WTC11 (cell line): ENCODE results near the gene GPR61.

Experiments used
- CREB1 ChIP-seq: sonication (generic); formaldehyde crosslinking; IDR thresholded peaks from 2 replicates; pipeline ENCODE4 v1.8.0; 2023; ENCODE audit warnings: mild to moderate bottlenecking, missing genetic modification reagents
- NR1H2 ChIP-seq: sonication (generic); formaldehyde crosslinking; IDR thresholded peaks from 2 replicates; pipeline ENCODE4 v1.9.0; 2021; ENCODE audit warnings: mild to moderate bottlenecking, moderate library complexity, missing genetic modification reagents
- SMAD3 ChIP-seq: sonication (generic); formaldehyde crosslinking; IDR thresholded peaks from 2 replicates; pipeline ENCODE4 v1.8.0; 2022; ENCODE audit warnings: missing genetic modification reagents, mild to moderate bottlenecking, borderline replicate concordance
- TEAD4 ChIP-seq: sonication (generic); formaldehyde crosslinking; IDR thresholded peaks from 2 replicates; pipeline ENCODE4 v1.8.0; 2022; ENCODE audit warnings: mild to moderate bottlenecking, missing genetic modification reagents
- ZNF416 ChIP-seq: fragments of 250-450 bp; sonication (Bioruptor Pico); IDR thresholded peaks from 2 replicates; pipeline ENCODE4 v1.9.0; 2021; ENCODE audit warnings: mild to moderate bottlenecking, inconsistent platforms
- TF ChIP-seq, protein P1 (sequence below): fragments of 200-600 bp; IDR thresholded peaks from 2 replicates; pipeline ENCODE4 v1.8.0; 2022; ENCODE audit warnings: antibody characterized with exemption
- TF ChIP-seq, protein P2 (sequence below): sonication (generic); formaldehyde crosslinking; IDR thresholded peaks from 2 replicates; pipeline ENCODE4 v1.8.1; 2023; ENCODE audit warnings: mild to moderate bottlenecking, missing genetic modification reagents, moderate library complexity
- TF ChIP-seq, protein P3 (sequence below): sonication (generic); formaldehyde crosslinking; IDR thresholded peaks from 2 replicates; pipeline ENCODE4 v1.8.1; 2023; ENCODE audit warnings: mild to moderate bottlenecking, missing genetic modification reagents, moderate library complexity
- TF ChIP-seq, protein P4 (sequence below): sonication (generic); formaldehyde crosslinking; IDR thresholded peaks from 2 replicates; pipeline ENCODE4 v1.8.0; 2022; ENCODE audit warnings: mild to moderate bottlenecking, missing genetic modification reagents
- TF ChIP-seq, protein P5 (sequence below): sonication (generic); formaldehyde crosslinking; IDR thresholded peaks from 2 replicates; pipeline ENCODE4 v1.8.0; 2022; ENCODE audit warnings: mild to moderate bottlenecking, missing genetic modification reagents
- TF ChIP-seq, protein P6 (sequence below): sonication (generic); formaldehyde crosslinking; IDR thresholded peaks from 2 replicates; pipeline ENCODE4 v1.8.1; 2023; ENCODE audit warnings: mild to moderate bottlenecking, missing genetic modification reagents
- TF ChIP-seq, protein P7 (sequence below): fragments of 250-450 bp; sonication (Bioruptor Pico); IDR thresholded peaks from 2 replicates; pipeline ENCODE4 v1.9.0; 2021; ENCODE audit warnings: mild to moderate bottlenecking

DNA sequence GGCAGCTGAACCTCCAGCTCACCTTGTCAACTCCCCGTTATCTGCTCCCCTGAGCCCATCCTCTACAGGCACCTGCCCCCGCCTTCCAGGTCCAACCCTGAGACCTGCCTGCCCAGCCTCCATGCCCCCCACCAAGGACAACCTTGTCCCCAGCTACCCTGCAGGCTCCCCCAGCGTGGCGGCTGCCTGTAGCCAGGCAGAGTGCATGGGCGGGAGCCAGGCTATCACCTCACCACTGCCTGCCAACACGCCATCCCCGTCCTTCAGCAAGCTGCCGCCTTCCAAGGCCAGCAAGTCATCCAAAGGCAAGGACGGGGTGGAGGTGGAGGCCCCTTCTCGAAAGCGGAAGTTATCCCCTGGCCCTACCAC is 48.8 kb upstream of the GPR61 start:
- TF ChIP-seq, protein P1, sequence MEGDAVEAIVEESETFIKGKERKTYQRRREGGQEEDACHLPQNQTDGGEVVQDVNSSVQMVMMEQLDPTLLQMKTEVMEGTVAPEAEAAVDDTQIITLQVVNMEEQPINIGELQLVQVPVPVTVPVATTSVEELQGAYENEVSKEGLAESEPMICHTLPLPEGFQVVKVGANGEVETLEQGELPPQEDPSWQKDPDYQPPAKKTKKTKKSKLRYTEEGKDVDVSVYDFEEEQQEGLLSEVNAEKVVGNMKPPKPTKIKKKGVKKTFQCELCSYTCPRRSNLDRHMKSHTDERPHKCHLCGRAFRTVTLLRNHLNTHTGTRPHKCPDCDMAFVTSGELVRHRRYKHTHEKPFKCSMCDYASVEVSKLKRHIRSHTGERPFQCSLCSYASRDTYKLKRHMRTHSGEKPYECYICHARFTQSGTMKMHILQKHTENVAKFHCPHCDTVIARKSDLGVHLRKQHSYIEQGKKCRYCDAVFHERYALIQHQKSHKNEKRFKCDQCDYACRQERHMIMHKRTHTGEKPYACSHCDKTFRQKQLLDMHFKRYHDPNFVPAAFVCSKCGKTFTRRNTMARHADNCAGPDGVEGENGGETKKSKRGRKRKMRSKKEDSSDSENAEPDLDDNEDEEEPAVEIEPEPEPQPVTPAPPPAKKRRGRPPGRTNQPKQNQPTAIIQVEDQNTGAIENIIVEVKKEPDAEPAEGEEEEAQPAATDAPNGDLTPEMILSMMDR, result no peak
- TF ChIP-seq, protein P2, sequence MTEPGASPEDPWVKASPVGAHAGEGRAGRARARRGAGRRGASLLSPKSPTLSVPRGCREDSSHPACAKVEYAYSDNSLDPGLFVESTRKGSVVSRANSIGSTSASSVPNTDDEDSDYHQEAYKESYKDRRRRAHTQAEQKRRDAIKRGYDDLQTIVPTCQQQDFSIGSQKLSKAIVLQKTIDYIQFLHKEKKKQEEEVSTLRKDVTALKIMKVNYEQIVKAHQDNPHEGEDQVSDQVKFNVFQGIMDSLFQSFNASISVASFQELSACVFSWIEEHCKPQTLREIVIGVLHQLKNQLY (CRISPR knock-in tag), result no peak
- TF ChIP-seq, protein P3, sequence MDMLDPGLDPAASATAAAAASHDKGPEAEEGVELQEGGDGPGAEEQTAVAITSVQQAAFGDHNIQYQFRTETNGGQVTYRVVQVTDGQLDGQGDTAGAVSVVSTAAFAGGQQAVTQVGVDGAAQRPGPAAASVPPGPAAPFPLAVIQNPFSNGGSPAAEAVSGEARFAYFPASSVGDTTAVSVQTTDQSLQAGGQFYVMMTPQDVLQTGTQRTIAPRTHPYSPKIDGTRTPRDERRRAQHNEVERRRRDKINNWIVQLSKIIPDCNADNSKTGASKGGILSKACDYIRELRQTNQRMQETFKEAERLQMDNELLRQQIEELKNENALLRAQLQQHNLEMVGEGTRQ, result no peak
- no peak for TF ChIP-seq TEAD4 (CRISPR knock-in tag)
- TF ChIP-seq, protein P4, sequence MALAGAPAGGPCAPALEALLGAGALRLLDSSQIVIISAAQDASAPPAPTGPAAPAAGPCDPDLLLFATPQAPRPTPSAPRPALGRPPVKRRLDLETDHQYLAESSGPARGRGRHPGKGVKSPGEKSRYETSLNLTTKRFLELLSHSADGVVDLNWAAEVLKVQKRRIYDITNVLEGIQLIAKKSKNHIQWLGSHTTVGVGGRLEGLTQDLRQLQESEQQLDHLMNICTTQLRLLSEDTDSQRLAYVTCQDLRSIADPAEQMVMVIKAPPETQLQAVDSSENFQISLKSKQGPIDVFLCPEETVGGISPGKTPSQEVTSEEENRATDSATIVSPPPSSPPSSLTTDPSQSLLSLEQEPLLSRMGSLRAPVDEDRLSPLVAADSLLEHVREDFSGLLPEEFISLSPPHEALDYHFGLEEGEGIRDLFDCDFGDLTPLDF (CRISPR knock-in tag), result no peak
- TF ChIP-seq, protein P5, sequence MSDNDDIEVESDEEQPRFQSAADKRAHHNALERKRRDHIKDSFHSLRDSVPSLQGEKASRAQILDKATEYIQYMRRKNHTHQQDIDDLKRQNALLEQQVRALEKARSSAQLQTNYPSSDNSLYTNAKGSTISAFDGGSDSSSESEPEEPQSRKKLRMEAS, result no peak
- no peak for TF ChIP-seq CREB1 (CRISPR knock-in tag)
- TF ChIP-seq, protein P6, sequence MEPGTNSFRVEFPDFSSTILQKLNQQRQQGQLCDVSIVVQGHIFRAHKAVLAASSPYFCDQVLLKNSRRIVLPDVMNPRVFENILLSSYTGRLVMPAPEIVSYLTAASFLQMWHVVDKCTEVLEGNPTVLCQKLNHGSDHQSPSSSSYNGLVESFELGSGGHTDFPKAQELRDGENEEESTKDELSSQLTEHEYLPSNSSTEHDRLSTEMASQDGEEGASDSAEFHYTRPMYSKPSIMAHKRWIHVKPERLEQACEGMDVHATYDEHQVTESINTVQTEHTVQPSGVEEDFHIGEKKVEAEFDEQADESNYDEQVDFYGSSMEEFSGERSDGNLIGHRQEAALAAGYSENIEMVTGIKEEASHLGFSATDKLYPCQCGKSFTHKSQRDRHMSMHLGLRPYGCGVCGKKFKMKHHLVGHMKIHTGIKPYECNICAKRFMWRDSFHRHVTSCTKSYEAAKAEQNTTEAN (CRISPR knock-in tag), result no peak
- TF ChIP-seq, protein P7, sequence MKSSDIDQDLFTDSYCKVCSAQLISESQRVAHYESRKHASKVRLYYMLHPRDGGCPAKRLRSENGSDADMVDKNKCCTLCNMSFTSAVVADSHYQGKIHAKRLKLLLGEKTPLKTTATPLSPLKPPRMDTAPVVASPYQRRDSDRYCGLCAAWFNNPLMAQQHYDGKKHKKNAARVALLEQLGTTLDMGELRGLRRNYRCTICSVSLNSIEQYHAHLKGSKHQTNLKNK (CRISPR knock-in tag), result no peak
- TF ChIP-seq NR1H2 (CRISPR knock-in tag), result no peak
- TF ChIP-seq SMAD3 (CRISPR knock-in tag), result no peak
- TF ChIP-seq ZNF416 (CRISPR knock-in tag), result no peak
